NCI-H82 treated with DMSO at 0.1 percent for 48 hours (cell line): ENCODE measurements around the gene MYADML2.
"Not testable (repeated sequence)": the region's sequence is repeated elsewhere in the genome, so short reads cannot be mapped to it uniquely, and the experiment has no call there.

ENCODE experiments used
- DNase-seq: peaks from one replicate; lab custom pipeline; 2025; ENCODE audit not compliant: unreplicated experiment; lab: John Stamatoyannopoulos, UW

The MYADML2 gene

GRCh38 chr17:81947189-81947588, at the start of gene MYADML2:
TSS of gene MYADML2 (minus strand) at chr17:81947233. CDS start at chr17:81941741, 5,492 bp downstream.
- no peak for DNase-seq

GRCh38 chr17:81996232-81996756, 49.3 kb upstream of the MYADML2 start:
- no peak for DNase-seq

GRCh38 chr17:81995463-81996231, 48.6 kb upstream of the MYADML2 start:
- DNase-seq, result no peak

GRCh38 chr17:81994593-81995462, 47.8 kb upstream of the MYADML2 start:
- DNase-seq, result no peak

GRCh38 chr17:81993729-81994592, 46.9 kb upstream of the MYADML2 start:
- DNase-seq, result no peak

GRCh38 chr17:81992306-81993102, 45.5 kb upstream of the MYADML2 start:
- no peak for DNase-seq

GRCh38 chr17:81991684-81992305, 44.8 kb upstream of the MYADML2 start:
- no peak for DNase-seq

GRCh38 chr17:81990836-81991683, 44.0 kb upstream of the MYADML2 start:
- DNase-seq, result no peak

- DNase-seq, result no peak
These were observed 40.2 kb upstream of the MYADML2 start for GRCh38 chr17:81987161-81987770.

GRCh38 chr17:81986606-81987005, 39.6 kb upstream of the MYADML2 start:
- DNase-seq, result no peak

GRCh38 chr17:81984773-81985410, 37.9 kb upstream of the MYADML2 start:
- DNase-seq, result no peak

GRCh38 chr17:81983639-81984373, 36.8 kb upstream of the MYADML2 start:
- no peak for DNase-seq

GRCh38 chr17:81983011-81983638, 36.1 kb upstream of the MYADML2 start:
- DNase-seq, result no peak

- not testable (repeated sequence) for DNase-seq
These were observed 34.5 kb upstream of the MYADML2 start for GRCh38 chr17:81981511-81981910.

GRCh38 chr17:81980707-81981343, 33.8 kb upstream of the MYADML2 start:
- DNase-seq, result no peak

- no peak for DNase-seq
These were observed 33.1 kb upstream of the MYADML2 start for GRCh38 chr17:81980122-81980521.
